GM12878 (cell line): ENCODE measurements around the gene CAPN7. TPM values are rescaled to one million over a fixed set of nuclear protein-coding genes. Genes with fewer than 3 reads are reported as not detected.

Source experiments
- ATAC-seq: fragments of 200-7000 bp; cut with Tn5 transposase; 3 replicates; pipeline ENCODE4 v1.9.1; 2020; ENCODE audit warnings: mild to moderate bottlenecking, moderate library complexity
- BruUV-seq: library from RNA; stranded (reverse); fragments of 400-500 nt; replicated peaks from 2 replicates; lab custom pipeline; 2021; lab: Mats Ljungman, UMichigan
- CTCF ChIA-PET: fragments of 300-600 bp; sonication (Branson Sonifier 250); formaldehyde crosslinking; extraction: SDS; loops from one replicate; lab custom pipeline; 2021; ENCODE audit warnings: inconsistent platforms; lab: Yijun Ruan, JAX
- POLR2A ChIA-PET: fragments of 350-600 bp; formaldehyde crosslinking; extraction: SDS; loops from one replicate; lab custom pipeline; 2021; ENCODE audit warnings: inconsistent platforms; lab: Charles Lee
- RAD21 ChIA-PET: fragments of 300-600 bp; sonication (Branson Sonifier 250); formaldehyde crosslinking; loops from one replicate; lab custom pipeline; 2023; ENCODE audit warnings: antibody characterized with exemption; ENCODE audit not compliant: unreplicated experiment; lab: Charles Lee
- SMC1A ChIA-PET: fragments of 300-600 bp; sonication (Branson Sonifier 250); formaldehyde crosslinking; loops from one replicate; lab custom pipeline; 2023; ENCODE audit not compliant: unreplicated experiment, uncharacterized antibody; lab: Charles Lee
- DNase-seq: peaks from one replicate; pipeline ENCODE4 v3.0.0-alpha.2; 2011; ENCODE audit warnings: low read depth, low spot score
- FAIRE-seq: peaks from 3 replicates; lab custom pipeline; 2011; peaks lifted over from hg19 to GRCh38; lab: Jason Lieb, UNC
- H2AFZ ChIP-seq: 2 replicates; pipeline ENCODE4 v1.6.0; 2011; ENCODE audit warnings: low read depth, low read length, control low read depth; ENCODE audit not compliant: control insufficient read depth
- H3K27ac ChIP-seq: 2 replicates; pipeline ENCODE4 v1.5.1; 2011; ENCODE audit warnings: control low read depth; ENCODE audit not compliant: control insufficient read depth, insufficient read depth
- H3K27me3 ChIP-seq, 2 experiments: replicated peaks in 1 of 2; 2 replicates each; pipeline versions ENCODE4 v1.6.0 to v1.6.1; 2011; ENCODE audit warnings: low read length in 1 of 2; ENCODE audit not compliant: control insufficient read depth in 2 of 2, insufficient read depth in 2 of 2
- H3K36me3 ChIP-seq, 2 experiments: 2 replicates each; pipeline ENCODE4 v1.5.1; 2011; ENCODE audit warnings: low read length in 1 of 2; ENCODE audit not compliant: control insufficient read depth in 2 of 2, insufficient read depth in 2 of 2
- H3K4me1 ChIP-seq: 2 replicates; pipeline ENCODE4 v1.6.1; 2011; ENCODE audit warnings: mild to moderate bottlenecking, low read length, moderate library complexity, mixed read lengths; ENCODE audit not compliant: control insufficient read depth, insufficient read depth
- H3K4me2 ChIP-seq: 2 replicates; pipeline ENCODE4 v1.6.0; 2011; ENCODE audit warnings: control low read depth; ENCODE audit not compliant: control insufficient read depth, insufficient read depth
- H3K4me3 ChIP-seq: fragments of 200-600 bp; sonication (generic); 2 replicates; pipeline ENCODE4 v1.5.1; 2016
- H3K79me2 ChIP-seq: 2 replicates; pipeline ENCODE4 v1.6.0; 2011; ENCODE audit warnings: low read length; ENCODE audit not compliant: control insufficient read depth, insufficient read depth
- H3K9ac ChIP-seq: 2 replicates; pipeline ENCODE4 v1.8.0; 2011; ENCODE audit warnings: low read length, control low read depth, mixed read lengths; ENCODE audit not compliant: control insufficient read depth, insufficient read depth
- H3K9me3 ChIP-seq: replicated peaks from 3 replicates; pipeline ENCODE4 v1.5.1; 2011; ENCODE audit warnings: mild to moderate bottlenecking, low read length; ENCODE audit not compliant: control insufficient read depth, insufficient read depth
- H4K20me1 ChIP-seq: 2 replicates; pipeline ENCODE4 v1.6.0; 2011; ENCODE audit not compliant: control insufficient read depth, insufficient read depth
- CHD2 ChIP-seq: IDR thresholded peaks from 2 replicates; pipeline ENCODE4 v1.6.1; 2011; ENCODE audit warnings: low read depth, low read length, improper control_type of control experiment, borderline replicate concordance
- CREB1 ChIP-seq: IDR thresholded peaks from 2 replicates; pipeline ENCODE4 v1.6.1; 2012; ENCODE audit warnings: low read depth, mild to moderate bottlenecking, inconsistent platforms
- FOS ChIP-seq: IDR thresholded peaks from 3 replicates; pipeline ENCODE4 v1.6.1; 2011; ENCODE audit warnings: borderline replicate concordance; ENCODE audit not compliant: insufficient read length; ENCODE audit errors: extremely low read depth
- IRF4 ChIP-seq: IDR thresholded peaks from 2 replicates; pipeline ENCODE4 v1.6.1; 2011; ENCODE audit warnings: low read depth, low read length
- RAD51 ChIP-seq: fragments of 450-650 bp; IDR thresholded peaks from 2 replicates; pipeline ENCODE4 v1.6.1; 2016; ENCODE audit warnings: moderate library complexity, mild to moderate bottlenecking, inconsistent platforms
- SMAD1 ChIP-seq: fragments of 450-650 bp; IDR thresholded peaks from 2 replicates; pipeline ENCODE4 v1.6.1; 2018; ENCODE audit warnings: mild to moderate bottlenecking, low read depth; ENCODE audit not compliant: partially characterized antibody
- SMARCA5 ChIP-seq: fragments of 450-650 bp; IDR thresholded peaks from 2 replicates; pipeline ENCODE4 v1.6.1; 2017; ENCODE audit warnings: mild to moderate bottlenecking
- SRF ChIP-seq, 2 experiments: IDR thresholded peaks; 2 replicates each; pipeline ENCODE4 v1.6.1; 2011; ENCODE audit warnings: low read depth in 2 of 2, low read length in 2 of 2, mild to moderate bottlenecking in 1 of 2, moderate library complexity in 1 of 2
- TAF1 ChIP-seq: IDR thresholded peaks from 2 replicates; pipeline ENCODE4 v1.6.1; 2011; ENCODE audit warnings: mild to moderate bottlenecking, low read depth, low read length, borderline replicate concordance
- WGBS: methylation state at CpG from one replicate; pipeline ENCODE4 v1.1.6; 2016; ENCODE audit warnings: low lambda C conversion rate; ENCODE audit not compliant: insufficient replicate concordance, insufficient coverage; ENCODE audit errors: missing lambda C conversion rate; 5-methylcytosine and 5-hydroxymethylcytosine counted together
- in situ Hi-C: fragments of 300-500 bp; cut with MboI; formaldehyde crosslinking; loops from 9 replicates; pipeline ENCODE4 v1.14.3; 2018; ENCODE audit warnings: mixed read lengths
- intact Hi-C: fragments of 100-400 bp; cut with micrococcal nuclease; formaldehyde crosslinking; loops from one replicate; pipeline ENCODE4 v1.14.2; 2022; ENCODE audit not compliant: unreplicated experiment
- polyA plus RNA-seq, 11 experiments: library from polyadenylated mRNA; depleted of rRNA in 4 of 11; unstranded in 6 of 11; stranded (reverse) in 5 of 11; fragments of >200 nt; fragmentation: Nextera tagmentation in 4 of 11; fragmentation: Illumina TruSeq in 1 of 11; extraction: Ambion mirVana in 4 of 11; extraction: Trizol in 1 of 11; gene quantifications; 1 replicate in 1 of 11; 2 replicates in 10 of 11; pipeline versions ENCODE4 v1.2.1 to v1.2.3, GENCODE V29; 2011 to 2016; ENCODE audit warnings: inconsistent platforms in 2 of 11, missing spikeins in 2 of 11, low read depth in 1 of 11
- total RNA-seq, 4 experiments: library from RNA; depleted of rRNA in 3 of 4; stranded (reverse); fragments of >200 nt in 3 of 4; fragmentation: Illumina TruSeq in 1 of 4; extraction: Trizol in 1 of 4; gene quantifications; 2 replicates each; pipeline versions ENCODE4 v1.2.1 to v1.2.3, GENCODE V29; 2013 to 2021
- TF ChIP-seq, protein P1 (sequence below): fragments of 450-650 bp; IDR thresholded peaks from 2 replicates; pipeline ENCODE4 v1.6.1; 2017; ENCODE audit warnings: antibody characterized with exemption, mild to moderate bottlenecking, moderate library complexity
- TF ChIP-seq, protein P2 (sequence below): fragments of 450-650 bp; formaldehyde crosslinking; IDR thresholded peaks from 2 replicates; pipeline ENCODE4 v1.4.0; 2022; ENCODE audit warnings: mild to moderate bottlenecking, moderate library complexity
- TF ChIP-seq, protein P3 (sequence below): fragments of 450-650 bp; IDR thresholded peaks from 2 replicates; pipeline ENCODE4 v1.6.1; 2018; ENCODE audit warnings: borderline replicate concordance, mild to moderate bottlenecking; ENCODE audit not compliant: partially characterized antibody

Gene CAPN7
- total and polyA plus RNA-seq, 10 of the 15 experiments (the other 5 are each of a cell fraction or from before 2014, with no cell fraction given) = 5.3 to 27.0 (median 18.2) TPM

DNA sequence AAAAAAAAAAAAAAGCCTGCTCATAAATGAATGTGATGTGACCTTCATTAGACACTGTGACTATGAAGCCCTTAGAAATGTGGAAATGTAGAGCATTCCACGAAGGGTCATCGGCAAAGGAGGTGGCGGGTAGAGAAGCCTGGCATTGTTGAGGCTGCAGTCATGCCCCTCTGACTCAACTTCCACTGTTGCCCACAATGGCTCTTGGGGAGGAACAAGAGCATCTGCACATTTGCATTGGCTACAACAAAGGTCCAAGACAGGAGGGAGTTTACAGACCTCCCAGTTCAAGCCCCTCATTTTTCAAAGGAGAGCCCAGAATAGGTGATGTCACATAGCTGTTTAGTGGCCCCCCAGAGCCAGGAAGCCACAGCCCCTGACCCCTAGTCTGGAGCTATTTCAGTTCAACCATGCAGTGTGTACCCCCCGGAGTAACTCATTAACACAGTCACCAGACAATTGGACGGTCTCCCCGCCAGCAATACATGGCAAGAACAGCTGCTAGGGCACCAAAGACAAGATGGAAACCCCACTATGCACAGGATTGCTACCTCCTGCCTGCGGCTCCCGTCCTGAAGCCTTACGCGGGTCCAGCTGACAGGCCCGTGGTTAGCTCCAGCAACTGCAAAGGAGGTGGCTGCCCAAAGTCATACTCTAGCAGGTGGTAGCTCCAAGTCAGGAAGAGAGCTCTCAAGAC lies 70.1 kb downstream of the CAPN7 start (continued):
- TF ChIP-seq, protein P1, sequence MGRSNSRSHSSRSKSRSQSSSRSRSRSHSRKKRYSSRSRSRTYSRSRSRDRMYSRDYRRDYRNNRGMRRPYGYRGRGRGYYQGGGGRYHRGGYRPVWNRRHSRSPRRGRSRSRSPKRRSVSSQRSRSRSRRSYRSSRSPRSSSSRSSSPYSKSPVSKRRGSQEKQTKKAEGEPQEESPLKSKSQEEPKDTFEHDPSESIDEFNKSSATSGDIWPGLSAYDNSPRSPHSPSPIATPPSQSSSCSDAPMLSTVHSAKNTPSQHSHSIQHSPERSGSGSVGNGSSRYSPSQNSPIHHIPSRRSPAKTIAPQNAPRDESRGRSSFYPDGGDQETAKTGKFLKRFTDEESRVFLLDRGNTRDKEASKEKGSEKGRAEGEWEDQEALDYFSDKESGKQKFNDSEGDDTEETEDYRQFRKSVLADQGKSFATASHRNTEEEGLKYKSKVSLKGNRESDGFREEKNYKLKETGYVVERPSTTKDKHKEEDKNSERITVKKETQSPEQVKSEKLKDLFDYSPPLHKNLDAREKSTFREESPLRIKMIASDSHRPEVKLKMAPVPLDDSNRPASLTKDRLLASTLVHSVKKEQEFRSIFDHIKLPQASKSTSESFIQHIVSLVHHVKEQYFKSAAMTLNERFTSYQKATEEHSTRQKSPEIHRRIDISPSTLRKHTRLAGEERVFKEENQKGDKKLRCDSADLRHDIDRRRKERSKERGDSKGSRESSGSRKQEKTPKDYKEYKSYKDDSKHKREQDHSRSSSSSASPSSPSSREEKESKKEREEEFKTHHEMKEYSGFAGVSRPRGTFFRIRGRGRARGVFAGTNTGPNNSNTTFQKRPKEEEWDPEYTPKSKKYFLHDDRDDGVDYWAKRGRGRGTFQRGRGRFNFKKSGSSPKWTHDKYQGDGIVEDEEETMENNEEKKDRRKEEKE = no peak
- TF ChIP-seq CREB1 = no peak

DNA sequence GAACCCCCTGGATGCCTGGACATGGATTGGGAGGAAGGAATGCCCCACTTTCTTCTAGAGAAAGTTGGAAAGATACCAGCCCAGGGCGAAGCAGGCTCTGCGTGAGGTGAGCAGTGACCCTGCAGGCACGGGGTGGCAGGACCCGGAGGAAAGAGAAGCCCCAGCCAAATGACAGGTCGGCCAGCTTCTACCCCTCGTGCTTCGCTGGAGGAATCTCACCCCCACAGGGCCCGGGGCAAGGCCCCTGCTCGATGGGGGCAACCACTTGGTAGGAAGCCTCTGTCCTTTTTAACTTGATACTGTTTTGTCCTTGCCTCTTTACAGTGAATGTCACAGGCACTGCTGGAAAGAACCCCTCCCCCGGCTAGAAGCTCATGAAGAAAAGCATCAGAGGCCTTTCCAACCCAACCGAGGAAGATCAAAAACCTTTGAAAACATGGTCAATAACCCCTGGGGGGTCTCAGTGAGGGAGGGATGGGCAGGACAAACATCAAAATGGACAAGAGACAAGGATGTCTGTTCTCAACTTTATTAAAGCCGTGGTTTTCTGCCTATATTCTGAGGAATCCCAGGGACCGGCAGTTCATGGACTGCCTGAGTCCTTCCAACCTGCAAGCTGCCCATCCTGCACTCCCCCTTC lies 71.9 kb downstream of the CAPN7 start:
- no peaks in the 10 kb centered on the region for H3K9me3 ChIP-seq
- CTCF ChIA-PET = interaction anchor here (1.0 to 3.5 kb wide), 3 partner anchors 10 to 128 kb away, joined by 4 to 16 read pairs (median 5); no protein-coding TSS in a partner anchor
- no peak for ATAC-seq
- intact Hi-C loops = no loop called here
- H3K4me1 ChIP-seq = peaks cover 7% of the 10 kb centered on the region
- no TSS peak for BruUV-seq
- POLR2A ChIA-PET = no interaction called here
- RAD21 ChIA-PET = interaction anchor here (1.2 to 1.5 kb wide), 2 partner anchors 107 to 279 kb away, joined by 3 to 4 read pairs; no protein-coding TSS in a partner anchor
- peaks cover 0 to 12% of the 10 kb centered on the region in 2 experiments; a peak in 2 of 4 replicates for H3K36me3 ChIP-seq
- no peak for DNase-seq
- no peaks in the 10 kb centered on the region for H4K20me1 ChIP-seq
- no peak overlapping the region for H3K4me3 ChIP-seq
- H3K4me2 ChIP-seq = no peak overlapping the region
- no peak overlapping the region for H2AFZ ChIP-seq
- SMC1A ChIA-PET = interaction anchor here (1.4 to 3.7 kb wide), 3 partner anchors 9 to 53 kb away, joined by 4 to 27 read pairs (median 6); no protein-coding TSS in a partner anchor
- FAIRE-seq = no peak
- H3K27ac ChIP-seq = no peak overlapping the region
- H3K9ac ChIP-seq = no peak overlapping the region
- 86% methylated on average over 13 of the region's 13 CpGs for WGBS
- H3K27me3 ChIP-seq = no peaks in the 10 kb centered on the region
- H3K79me2 ChIP-seq = no peaks in the 10 kb centered on the region; the same call in 1 of the 2 replicates
- in situ Hi-C loops = no loop called here
- TF ChIP-seq SRF (IDR thresholded peaks at IDR 0.05; ENCODE audit: low read depth in 2 of 2, low read length in 2 of 2) = no peak
- no peak for TF ChIP-seq TAF1
- TF ChIP-seq SMAD1 = no peak
- no peak for TF ChIP-seq FOS
- TF ChIP-seq IRF4 = no peak
- no peak for TF ChIP-seq CHD2
- TF ChIP-seq, protein P2, sequence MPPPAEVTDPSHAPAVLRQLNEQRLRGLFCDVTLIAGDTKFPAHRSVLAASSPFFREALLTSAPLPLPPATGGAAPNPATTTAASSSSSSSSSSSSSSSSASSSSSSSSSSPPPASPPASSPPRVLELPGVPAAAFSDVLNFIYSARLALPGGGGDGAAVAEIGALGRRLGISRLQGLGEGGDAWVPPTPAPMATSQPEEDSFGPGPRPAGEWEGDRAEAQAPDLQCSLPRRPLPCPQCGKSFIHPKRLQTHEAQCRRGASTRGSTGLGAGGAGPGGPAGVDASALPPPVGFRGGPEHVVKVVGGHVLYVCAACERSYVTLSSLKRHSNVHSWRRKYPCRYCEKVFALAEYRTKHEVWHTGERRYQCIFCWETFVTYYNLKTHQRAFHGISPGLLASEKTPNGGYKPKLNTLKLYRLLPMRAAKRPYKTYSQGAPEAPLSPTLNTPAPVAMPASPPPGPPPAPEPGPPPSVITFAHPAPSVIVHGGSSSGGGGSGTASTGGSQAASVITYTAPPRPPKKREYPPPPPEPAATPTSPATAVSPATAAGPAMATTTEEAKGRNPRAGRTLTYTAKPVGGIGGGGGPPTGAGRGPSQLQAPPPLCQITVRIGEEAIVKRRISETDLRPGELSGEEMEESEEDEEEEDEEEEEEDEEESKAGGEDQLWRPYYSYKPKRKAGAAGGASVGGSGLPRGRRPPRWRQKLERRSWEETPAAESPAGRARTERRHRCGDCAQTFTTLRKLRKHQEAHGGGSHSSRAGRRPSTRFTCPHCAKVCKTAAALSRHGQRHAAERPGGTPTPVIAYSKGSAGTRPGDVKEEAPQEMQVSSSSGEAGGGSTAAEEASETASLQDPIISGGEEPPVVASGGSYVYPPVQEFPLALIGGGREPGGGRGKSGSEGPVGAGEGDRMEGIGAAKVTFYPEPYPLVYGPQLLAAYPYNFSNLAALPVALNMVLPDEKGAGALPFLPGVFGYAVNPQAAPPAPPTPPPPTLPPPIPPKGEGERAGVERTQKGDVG (CRISPR knock-in tag) = no peak
- no peak for TF ChIP-seq RAD51
- TF ChIP-seq, protein P3, sequence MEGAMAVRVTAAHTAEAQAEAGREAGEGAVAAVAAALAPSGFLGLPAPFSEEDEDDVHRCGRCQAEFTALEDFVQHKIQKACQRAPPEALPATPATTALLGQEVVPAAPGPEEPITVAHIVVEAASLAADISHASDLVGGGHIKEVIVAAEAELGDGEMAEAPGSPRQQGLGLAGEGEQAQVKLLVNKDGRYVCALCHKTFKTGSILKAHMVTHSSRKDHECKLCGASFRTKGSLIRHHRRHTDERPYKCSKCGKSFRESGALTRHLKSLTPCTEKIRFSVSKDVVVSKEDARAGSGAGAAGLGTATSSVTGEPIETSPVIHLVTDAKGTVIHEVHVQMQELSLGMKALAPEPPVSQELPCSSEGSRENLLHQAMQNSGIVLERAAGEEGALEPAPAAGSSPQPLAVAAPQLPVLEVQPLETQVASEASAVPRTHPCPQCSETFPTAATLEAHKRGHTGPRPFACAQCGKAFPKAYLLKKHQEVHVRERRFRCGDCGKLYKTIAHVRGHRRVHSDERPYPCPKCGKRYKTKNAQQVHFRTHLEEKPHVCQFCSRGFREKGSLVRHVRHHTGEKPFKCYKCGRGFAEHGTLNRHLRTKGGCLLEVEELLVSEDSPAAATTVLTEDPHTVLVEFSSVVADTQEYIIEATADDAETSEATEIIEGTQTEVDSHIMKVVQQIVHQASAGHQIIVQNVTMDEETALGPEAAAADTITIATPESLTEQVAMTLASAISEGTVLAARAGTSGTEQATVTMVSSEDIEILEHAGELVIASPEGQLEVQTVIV = no peak
- TF ChIP-seq SMARCA5 = no peak
